HEK293 (cell line): Measurements from ENCODE around the gene SCN11A.

Experiments used
- CTCF ChIA-PET: fragments of 350-600 bp; formaldehyde crosslinking; extraction: SDS; loops from one replicate; lab custom pipeline; 2021; ENCODE audit warnings: antibody characterized with exemption; lab: Yijun Ruan, JAX
- POLR2A ChIA-PET: fragments of 300-600 bp; formaldehyde crosslinking; extraction: SDS; loops from one replicate; lab custom pipeline; 2020; ENCODE audit warnings: antibody characterized with exemption, inconsistent platforms; lab: Yijun Ruan, JAX
- H3K27ac ChIP-seq: fragments of 200-500 bp; sonication (Bioruptor generic); 2 replicates; pipeline ENCODE4 v1.5.1; 2014; ENCODE audit warnings: low read depth, low read length, control low read depth, inconsistent platforms; ENCODE audit errors: extremely low read depth
- H3K36me3 ChIP-seq, 2 experiments: fragments of 200-500 bp in 1 of 2; sonication (Bioruptor generic) in 1 of 2; 1 replicate in 1 of 2; 2 replicates in 1 of 2; pipeline ENCODE4 v1.5.1; 2014 to 2017; ENCODE audit warnings: inconsistent platforms in 2 of 2, low read length in 2 of 2; ENCODE audit not compliant: control insufficient read depth in 2 of 2, insufficient read depth in 1 of 2
- H3K4me1 ChIP-seq: fragments of 200-500 bp; sonication (Bioruptor generic); 2 replicates; pipeline ENCODE4 v1.5.1; 2014; ENCODE audit warnings: mild to moderate bottlenecking, low read length, inconsistent platforms; ENCODE audit not compliant: control insufficient read depth, insufficient read depth
- H3K4me3 ChIP-seq: 2 replicates; pipeline ENCODE4 v1.5.1; 2011; ENCODE audit warnings: low read depth, mild to moderate bottlenecking, control low read depth, low read length, moderate library complexity
- H3K9me3 ChIP-seq: fragments of 200-500 bp; sonication (Bioruptor generic); 2 replicates; pipeline ENCODE4 v1.5.1; 2014; ENCODE audit warnings: low read depth, low read length, inconsistent platforms; ENCODE audit not compliant: control insufficient read depth, insufficient read depth
- FEZF1 ChIP-seq: fragments of 450-650 bp; formaldehyde crosslinking; IDR thresholded peaks from 2 replicates; pipeline ENCODE4 v1.5.1; 2016; ENCODE audit warnings: missing biosample characterization, missing genetic modification characterization
- REPIN1 ChIP-seq: fragments of 450-650 bp; formaldehyde crosslinking; IDR thresholded peaks from 2 replicates; pipeline ENCODE4 v1.5.1; 2017; ENCODE audit warnings: missing biosample characterization, missing genetic modification characterization, low read depth
- SALL2 ChIP-seq: fragments of 450-650 bp; formaldehyde crosslinking; IDR thresholded peaks from 2 replicates; pipeline ENCODE4 v1.5.0; 2017; ENCODE audit warnings: missing biosample characterization, mild to moderate bottlenecking, missing genetic modification characterization, borderline replicate concordance
- SCRT2 ChIP-seq: fragments of 450-650 bp; formaldehyde crosslinking; IDR thresholded peaks from 2 replicates; pipeline ENCODE4 v1.5.1; 2016; ENCODE audit warnings: missing biosample characterization, missing genetic modification characterization
- ZEB2 ChIP-seq: fragments of 450-650 bp; formaldehyde crosslinking; IDR thresholded peaks from 2 replicates; pipeline ENCODE4 v1.5.1; 2016; ENCODE audit warnings: missing biosample characterization, missing genetic modification characterization
- ZNF16 ChIP-seq: fragments of 450-650 bp; formaldehyde crosslinking; IDR thresholded peaks from 2 replicates; pipeline ENCODE4 v1.5.1; 2016; ENCODE audit warnings: low read depth, missing biosample characterization, missing genetic modification characterization
- ZNF214 ChIP-seq: fragments of 450-650 bp; formaldehyde crosslinking; IDR thresholded peaks from 2 replicates; pipeline ENCODE4 v1.5.1; 2017; ENCODE audit warnings: missing biosample characterization, mild to moderate bottlenecking, missing genetic modification characterization, borderline replicate concordance
- ZNF223 ChIP-seq: fragments of 450-650 bp; formaldehyde crosslinking; IDR thresholded peaks from 2 replicates; pipeline ENCODE4 v1.5.1; 2016; ENCODE audit warnings: missing biosample characterization, missing genetic modification characterization
- ZNF354C ChIP-seq: fragments of 450-650 bp; formaldehyde crosslinking; IDR thresholded peaks from 2 replicates; pipeline ENCODE4 v1.5.1; 2016; ENCODE audit warnings: missing biosample characterization, missing genetic modification characterization, low read depth, borderline replicate concordance
- ZNF529 ChIP-seq: fragments of 450-650 bp; formaldehyde crosslinking; IDR thresholded peaks from 2 replicates; pipeline ENCODE4 v1.5.1; 2017; ENCODE audit warnings: missing genetic modification characterization, missing biosample characterization; ENCODE audit not compliant: insufficient replicate concordance
- ZNF555 ChIP-seq: fragments of 450-650 bp; formaldehyde crosslinking; conservative IDR thresholded peaks from 2 replicates; pipeline ENCODE4 v1.5.1; 2017; ENCODE audit warnings: missing biosample characterization, mild to moderate bottlenecking, missing genetic modification characterization, inconsistent platforms
- ZNF560 ChIP-seq: fragments of 450-650 bp; formaldehyde crosslinking; IDR thresholded peaks from 2 replicates; pipeline ENCODE4 v1.5.1; 2017; ENCODE audit warnings: missing biosample characterization, missing genetic modification characterization, borderline replicate concordance
- ZNF664 ChIP-seq: fragments of 450-650 bp; formaldehyde crosslinking; IDR thresholded peaks from 2 replicates; pipeline ENCODE4 v1.5.1; 2016; ENCODE audit warnings: missing biosample characterization, missing genetic modification characterization
- ZNF837 ChIP-seq: fragments of 450-650 bp; formaldehyde crosslinking; IDR thresholded peaks from 2 replicates; pipeline ENCODE4 v1.5.1; 2016; ENCODE audit warnings: missing biosample characterization, missing genetic modification characterization
- TF ChIP-seq, protein P1 (sequence below): fragments of 450-650 bp; formaldehyde crosslinking; IDR thresholded peaks from 2 replicates; pipeline ENCODE4 v1.5.1; 2016; ENCODE audit warnings: missing biosample characterization, missing genetic modification characterization
- TF ChIP-seq, protein P2 (sequence below): fragments of 450-650 bp; formaldehyde crosslinking; IDR thresholded peaks from 2 replicates; pipeline ENCODE4 v1.5.1; 2016; ENCODE audit warnings: missing biosample characterization, missing genetic modification characterization, borderline replicate concordance

The SCN11A gene

DNA sequence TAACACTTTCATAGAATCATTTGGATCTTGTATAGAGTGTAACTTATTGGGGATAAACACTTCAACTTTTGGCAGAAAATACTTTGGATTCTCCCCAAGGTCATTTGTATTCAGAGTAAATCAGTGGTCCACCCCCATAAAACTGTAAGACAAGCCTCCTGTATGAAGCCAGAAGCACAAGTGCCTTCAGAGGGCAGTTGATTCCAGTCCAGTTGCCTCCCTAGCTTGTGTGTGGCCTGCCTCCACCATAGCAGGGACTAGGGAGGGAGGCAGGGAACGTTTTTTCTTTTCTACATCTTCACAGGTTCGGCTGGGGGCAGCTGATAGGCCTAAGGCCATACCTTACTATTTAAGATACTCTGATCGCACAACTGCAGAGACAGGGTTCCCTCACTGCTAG lies 44.0 kb upstream of the SCN11A start (continued):
- TF ChIP-seq ZNF16 (tag by site-specific recombination) (no peak), ZNF560 (no peak), ZNF214 (tag by site-specific recombination) (no peak), SALL2 (tag by site-specific recombination) (no peak)

DNA sequence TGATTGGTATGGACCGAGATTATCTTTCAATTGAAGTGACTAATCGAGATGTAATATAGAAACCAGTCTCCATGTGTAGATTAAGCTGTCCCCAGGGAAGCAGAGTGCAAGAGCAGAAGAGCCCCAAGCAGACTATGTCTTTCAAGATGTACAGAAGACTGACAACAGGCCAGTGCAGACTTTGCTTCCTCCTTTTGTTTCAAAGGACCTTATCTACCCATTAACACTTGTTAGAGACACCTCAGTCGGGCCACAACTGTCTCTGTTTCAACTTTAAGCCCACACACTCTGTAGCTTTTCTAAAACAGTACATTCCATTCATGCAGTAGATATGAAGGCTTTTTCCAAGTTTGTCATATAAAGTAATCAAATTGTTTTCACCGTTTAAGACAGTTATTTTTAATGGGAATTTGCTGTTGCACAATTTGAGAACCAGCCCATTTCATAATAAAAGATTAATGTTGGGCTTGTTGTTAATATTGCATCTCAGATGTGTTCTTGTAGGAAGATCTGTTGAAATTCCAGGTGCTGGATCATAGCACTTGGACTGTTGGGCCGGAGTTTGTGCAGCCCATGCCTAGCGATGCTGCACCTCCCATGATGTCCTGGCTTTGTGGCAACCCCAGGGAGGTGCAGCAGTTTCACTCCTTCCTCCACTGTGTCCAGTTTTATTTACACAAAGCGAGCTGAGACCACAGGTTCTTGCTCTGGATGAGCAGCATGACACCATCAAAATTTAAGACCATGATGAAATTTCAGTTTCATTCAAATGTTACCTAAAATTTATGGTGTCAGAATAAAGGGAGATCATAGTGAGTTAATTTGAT lies 43.3 kb upstream of the SCN11A start:
- H3K27ac ChIP-seq: no peak overlapping the region
- no peak overlapping the region for H3K4me3 ChIP-seq
- H3K4me1 ChIP-seq: no peaks in the 10 kb centered on the region
- TF ChIP-seq, protein P1, sequence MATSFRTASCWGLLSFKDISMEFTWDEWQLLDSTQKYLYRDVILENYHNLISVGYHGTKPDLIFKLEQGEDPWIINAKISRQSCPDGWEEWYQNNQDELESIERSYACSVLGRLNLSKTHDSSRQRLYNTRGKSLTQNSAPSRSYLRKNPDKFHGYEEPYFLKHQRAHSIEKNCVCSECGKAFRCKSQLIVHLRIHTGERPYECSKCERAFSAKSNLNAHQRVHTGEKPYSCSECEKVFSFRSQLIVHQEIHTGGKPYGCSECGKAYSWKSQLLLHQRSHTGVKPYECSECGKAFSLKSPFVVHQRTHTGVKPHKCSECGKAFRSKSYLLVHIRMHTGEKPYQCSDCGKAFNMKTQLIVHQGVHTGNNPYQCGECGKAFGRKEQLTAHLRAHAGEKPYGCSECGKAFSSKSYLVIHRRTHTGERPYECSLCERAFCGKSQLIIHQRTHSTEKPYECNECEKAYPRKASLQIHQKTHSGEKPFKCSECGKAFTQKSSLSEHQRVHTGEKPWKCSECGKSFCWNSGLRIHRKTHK (tag by site-specific recombination): no peak
- TF ChIP-seq, all 188 proteins: peak for 0
- H3K36me3 ChIP-seq: peaks cover 4 to 94% of the 10 kb centered on the region in 2 experiments
- POLR2A ChIA-PET: no interaction called here
- no peaks in the 10 kb centered on the region for H3K9me3 ChIP-seq
- CTCF ChIA-PET: no interaction called here

DNA sequence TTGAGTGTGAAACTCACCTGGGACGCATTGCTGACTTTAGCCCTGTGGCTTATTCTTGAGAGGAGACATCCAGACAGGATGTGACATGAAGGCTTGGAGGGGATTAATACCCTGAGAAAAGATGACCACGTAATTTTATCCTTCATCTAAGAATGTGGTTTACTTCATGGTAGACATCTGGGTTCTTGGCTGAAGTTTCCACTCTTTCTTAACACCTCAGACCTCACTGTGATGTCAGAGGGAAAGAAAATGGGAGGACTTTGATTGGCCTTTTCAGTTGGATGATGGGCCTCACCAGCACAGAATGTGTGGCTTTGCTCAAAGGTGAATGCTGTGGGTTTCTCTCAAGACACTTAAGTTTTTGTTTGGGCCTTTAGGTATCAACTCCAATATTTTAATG lies 39.2 kb upstream of the SCN11A start:
- ChIA-PET POLR2A (no interaction called here), CTCF (interaction anchor here (0.7 kb wide), 1 partner anchor 130 kb away, joined by 3 read pairs; no protein-coding TSS in a partner anchor)
- Histone ChIP-seq H3K27ac (no peak overlapping the region), H3K4me3 (no peak overlapping the region), H3K4me1 (no peaks in the 10 kb centered on the region), H3K9me3 (no peaks in the 10 kb centered on the region), H3K36me3 (peaks cover 4 to 87% of the 10 kb centered on the region in 2 experiments)
- TF ChIP-seq ZNF837 (tag by site-specific recombination): no peak
- TF ChIP-seq FEZF1 (tag by site-specific recombination): no peak
- no peak for TF ChIP-seq ZNF223 (tag by site-specific recombination)
- TF ChIP-seq ZNF529 (tag by site-specific recombination): no peak
- TF ChIP-seq ZNF555 (tag by site-specific recombination): no peak
- TF ChIP-seq SCRT2 (tag by site-specific recombination): no peak
- no peak for TF ChIP-seq ZNF354C (tag by site-specific recombination)
- no peak for TF ChIP-seq REPIN1 (tag by site-specific recombination)
- TF ChIP-seq, protein P2, sequence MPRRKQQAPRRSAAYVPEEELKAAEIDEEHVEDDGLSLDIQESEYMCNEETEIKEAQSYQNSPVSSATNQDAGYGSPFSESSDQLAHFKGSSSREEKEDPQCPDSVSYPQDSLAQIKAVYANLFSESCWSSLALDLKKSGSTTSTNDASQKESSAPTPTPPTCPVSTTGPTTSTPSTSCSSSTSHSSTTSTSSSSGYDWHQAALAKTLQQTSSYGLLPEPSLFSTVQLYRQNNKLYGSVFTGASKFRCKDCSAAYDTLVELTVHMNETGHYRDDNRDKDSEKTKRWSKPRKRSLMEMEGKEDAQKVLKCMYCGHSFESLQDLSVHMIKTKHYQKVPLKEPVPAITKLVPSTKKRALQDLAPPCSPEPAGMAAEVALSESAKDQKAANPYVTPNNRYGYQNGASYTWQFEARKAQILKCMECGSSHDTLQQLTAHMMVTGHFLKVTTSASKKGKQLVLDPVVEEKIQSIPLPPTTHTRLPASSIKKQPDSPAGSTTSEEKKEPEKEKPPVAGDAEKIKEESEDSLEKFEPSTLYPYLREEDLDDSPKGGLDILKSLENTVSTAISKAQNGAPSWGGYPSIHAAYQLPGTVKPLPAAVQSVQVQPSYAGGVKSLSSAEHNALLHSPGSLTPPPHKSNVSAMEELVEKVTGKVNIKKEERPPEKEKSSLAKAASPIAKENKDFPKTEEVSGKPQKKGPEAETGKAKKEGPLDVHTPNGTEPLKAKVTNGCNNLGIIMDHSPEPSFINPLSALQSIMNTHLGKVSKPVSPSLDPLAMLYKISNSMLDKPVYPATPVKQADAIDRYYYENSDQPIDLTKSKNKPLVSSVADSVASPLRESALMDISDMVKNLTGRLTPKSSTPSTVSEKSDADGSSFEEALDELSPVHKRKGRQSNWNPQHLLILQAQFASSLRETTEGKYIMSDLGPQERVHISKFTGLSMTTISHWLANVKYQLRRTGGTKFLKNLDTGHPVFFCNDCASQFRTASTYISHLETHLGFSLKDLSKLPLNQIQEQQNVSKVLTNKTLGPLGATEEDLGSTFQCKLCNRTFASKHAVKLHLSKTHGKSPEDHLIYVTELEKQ (tag by site-specific recombination): no peak
- TF ChIP-seq SALL2 (tag by site-specific recombination): no peak
- no peak for TF ChIP-seq ZEB2
- no peak for TF ChIP-seq ZNF664
